HFFc6 (cell line): ENCODE results near the gene EFNA1. TPM values are rescaled to one million over a fixed set of nuclear protein-coding genes. Genes with fewer than 3 reads are reported as not detected.
A peak's percentile ranks its signal among the peaks of the same experiment; 100 is the strongest.

ENCODE experiments used
- DNase-seq: peaks from one replicate; pipeline ENCODE4 v3.0.0-alpha.2; 2018
- H3K27ac Mint-ChIP-seq: 2 replicates; pipeline ENCODE4 v1.8.0; 2020; ENCODE audit warnings: mild to moderate bottlenecking, mixed read lengths
- H3K27me3 Mint-ChIP-seq: 2 replicates; pipeline ENCODE4 v1.8.0; 2021; ENCODE audit warnings: mild to moderate bottlenecking, moderate library complexity, mixed read lengths; ENCODE audit not compliant: insufficient read depth
- H3K36me3 Mint-ChIP-seq: 2 replicates; pipeline ENCODE4 v1.8.0; 2021; ENCODE audit warnings: low read depth, mixed read lengths
- H3K4me1 Mint-ChIP-seq: 2 replicates; pipeline ENCODE4 v1.8.0; 2020; ENCODE audit warnings: low read depth, mixed read lengths
- H3K4me3 Mint-ChIP-seq: 2 replicates; pipeline ENCODE4 v1.8.0; 2020; ENCODE audit warnings: mild to moderate bottlenecking, moderate library complexity, mixed read lengths
- H3K9me3 Mint-ChIP-seq: 2 replicates; pipeline ENCODE4 v1.8.0; 2020; ENCODE audit warnings: mild to moderate bottlenecking, mixed read lengths
- CTCF ChIP-seq: fragments of 200-600 bp; sonication (generic); IDR thresholded peaks from 2 replicates; pipeline ENCODE4 v1.5.0; 2021; ENCODE audit warnings: antibody characterized with exemption, mild to moderate bottlenecking
- total RNA-seq, 6 experiments: library from RNA; stranded (reverse); fragmentation: NEBNext Ultra II Directional; extraction: Animal tissue kit (Norgen Biotek cat#: 25700); gene quantifications; 2 replicates in 1 of 6; 3 replicates in 5 of 6; pipeline ENCODE4 v1.2.3, GENCODE V29; 2021

EFNA1 gene
- total RNA-seq, 6 experiments from 2014 or later, result 0.19 TPM; not detected in 5

- peak overlapping the region; percentile 99 for H3K27ac Mint-ChIP-seq
These were observed 9.1 kb downstream of the EFNA1 start for GRCh38 chr1:155136748-155137147.

GRCh38 chr1:155137154-155137949, 9.7 kb downstream of the EFNA1 start:
- DNase-seq, result no peak
- peak overlapping the region; percentile 95 for H3K4me3 Mint-ChIP-seq
- H3K27me3 Mint-ChIP-seq, result peaks cover 7% of the 10 kb centered on the region; the same call in 1 of the 2 replicates
- peaks cover 36% of the 10 kb centered on the region for H3K4me1 Mint-ChIP-seq
- TF ChIP-seq CTCF, result no peak
- peaks cover 14% of the 10 kb centered on the region for H3K36me3 Mint-ChIP-seq
- peak overlapping the region; percentile 99 for H3K27ac Mint-ChIP-seq
- H3K9me3 Mint-ChIP-seq, result no peaks in the 10 kb centered on the region

More at GRCh38 chr1:155136748-155137147, 9.1 kb downstream of the EFNA1 start:
- Mint-ChIP-seq H3K36me3 (peaks cover 14% of the 10 kb centered on the region), H3K4me3 (peak overlapping the region; percentile 95), H3K4me1 (peaks cover 36% of the 10 kb centered on the region), H3K27me3 (peaks cover 7% of the 10 kb centered on the region), H3K9me3 (no peaks in the 10 kb centered on the region)
- DNase-seq, result no peak
- TF ChIP-seq CTCF, result no peak

GRCh38 chr1:155139895-155140629, 12.4 kb downstream of the EFNA1 start, which contains the start of gene DPM3:
Gene DPM3 (minus strand): TSS chr1:155140531. CDS start chr1:155140240, 291 bp downstream.
- no peak for TF ChIP-seq CTCF
- peaks cover 9% of the 10 kb centered on the region for H3K27me3 Mint-ChIP-seq
- H3K27ac Mint-ChIP-seq, result peak within 1 kb of the TSS; percentile 89
- no peaks in the 10 kb centered on the region for H3K9me3 Mint-ChIP-seq
- peaks cover 29% of the 10 kb centered on the region for H3K4me1 Mint-ChIP-seq
- H3K4me3 Mint-ChIP-seq, result peak within 1 kb of the TSS; percentile 98
- H3K36me3 Mint-ChIP-seq, result peaks cover 14% of the 10 kb centered on the region
- peak; percentile 65 for DNase-seq

- TF ChIP-seq CTCF, result no peak
- Mint-ChIP-seq H3K27ac (peak overlapping the region; percentile 89), H3K9me3 (no peaks in the 10 kb centered on the region), H3K4me1 (peaks cover 25% of the 10 kb centered on the region), H3K36me3 (peaks cover 14% of the 10 kb centered on the region), H3K4me3 (peak overlapping the region; percentile 98), H3K27me3 (peaks cover 9% of the 10 kb centered on the region)
- DNase-seq, result no peak
These were observed 12.9 kb downstream of the EFNA1 start for GRCh38 chr1:155140630-155140953.

GRCh38 chr1:155141749-155142148, 14.1 kb downstream of the EFNA1 start:
- H3K36me3 Mint-ChIP-seq, result peaks cover 14% of the 10 kb centered on the region
- H3K4me1 Mint-ChIP-seq, result peaks cover 23% of the 10 kb centered on the region
- no peak overlapping the region for H3K27ac Mint-ChIP-seq
- DNase-seq, result no peak
- H3K27me3 Mint-ChIP-seq, result peaks cover 13% of the 10 kb centered on the region
- no peak for TF ChIP-seq CTCF
- H3K4me3 Mint-ChIP-seq, result no peak overlapping the region
- no peaks in the 10 kb centered on the region for H3K9me3 Mint-ChIP-seq
